ENCODE measurements around the gene SPOCK2.
A peak's percentile ranks its signal among the peaks of the same experiment; 100 is the strongest.
"Not testable (repeated sequence)": the region's sequence is repeated elsewhere in the genome, so short reads cannot be mapped to it uniquely, and the experiment has no call there.

The SPOCK2 gene

GRCh38 chr10:72087969-72088888 is at the start of gene SPOCK2:
Gene SPOCK2, minus strand, starts transcription at chr10:72088551. Its CDS starts 223 bp downstream, at chr10:72088328.
- peak; percentile 43 for DNase-seq (ENCODE audit: low read depth)

- DNase-seq (ENCODE audit: low read depth), result no peak
These were observed 49.2 kb upstream of the SPOCK2 start for GRCh38 chr10:72137583-72137982.

- DNase-seq (ENCODE audit: low read depth), result not testable (repeated sequence)
These were observed 47.9 kb upstream of the SPOCK2 start for GRCh38 chr10:72136225-72136624.

GRCh38 chr10:72134785-72135767 is 46.7 kb upstream of the SPOCK2 start:
- DNase-seq (ENCODE audit: low read depth), result no peak

GRCh38 chr10:72133517-72133916 is 45.2 kb upstream of the SPOCK2 start:
- DNase-seq (ENCODE audit: low read depth), result no peak

GRCh38 chr10:72132854-72133253 is 44.5 kb upstream of the SPOCK2 start:
- no peak for DNase-seq (ENCODE audit: low read depth)

- no peak for DNase-seq (ENCODE audit: low read depth)
These were observed 39.2 kb upstream of the SPOCK2 start for GRCh38 chr10:72127571-72127970.

- DNase-seq (ENCODE audit: low read depth), result no peak
These were observed 38.5 kb upstream of the SPOCK2 start for GRCh38 chr10:72126872-72127232.

- no peak for DNase-seq (ENCODE audit: low read depth)
These were observed 38.0 kb upstream of the SPOCK2 start for GRCh38 chr10:72126184-72126871.

GRCh38 chr10:72124989-72125388 is 36.6 kb upstream of the SPOCK2 start:
- no peak for DNase-seq (ENCODE audit: low read depth)

- no peak for DNase-seq (ENCODE audit: low read depth)
These were observed 36.0 kb upstream of the SPOCK2 start for GRCh38 chr10:72124381-72124780.

- DNase-seq (ENCODE audit: low read depth), result no peak
These were observed 35.3 kb upstream of the SPOCK2 start for GRCh38 chr10:72123616-72124015.

- DNase-seq (ENCODE audit: low read depth), result peak; percentile 25
These were observed 33.9 kb upstream of the SPOCK2 start for GRCh38 chr10:72122221-72122620.

GRCh38 chr10:72121389-72121788 is 33.0 kb upstream of the SPOCK2 start:
- DNase-seq (ENCODE audit: low read depth), result no peak

GRCh38 chr10:72116372-72116771 is 28.0 kb upstream of the SPOCK2 start:
- no peak for DNase-seq (ENCODE audit: low read depth)

- no peak for DNase-seq (ENCODE audit: low read depth)
These were observed 26.5 kb upstream of the SPOCK2 start for GRCh38 chr10:72114706-72115450.

- no peak for DNase-seq (ENCODE audit: low read depth)
These were observed 22.5 kb upstream of the SPOCK2 start for GRCh38 chr10:72110673-72111401.

GRCh38 chr10:72109636-72110157 is 21.3 kb upstream of the SPOCK2 start:
- DNase-seq (ENCODE audit: low read depth), result no peak

- no peak for DNase-seq (ENCODE audit: low read depth)
These were observed 20.7 kb upstream of the SPOCK2 start for GRCh38 chr10:72108830-72109635.

GRCh38 chr10:72108004-72108370 is 19.6 kb upstream of the SPOCK2 start:
- not testable (repeated sequence) for DNase-seq (ENCODE audit: low read depth)

All from stimulated activated CD4-positive, alpha-beta T cell treated with anti-CD3 and anti-CD28 coated beads, Interleukin-2, amount 100 ng/mL, for 4 hours (primary cell).